ENCODE results near the gene ABHD12. TPM values are rescaled to one million over a fixed set of nuclear protein-coding genes. Genes with fewer than 3 reads are reported as not detected.

Gene ABHD12
- total and polyA plus RNA-seq, 2 donors (not counting 1 experiment from before 2014, with no cell fraction given): 9.6 to 28.3 TPM

GRCh38 chr20:25303292-25304024 is 87.2 kb downstream of the ABHD12 start:
- intact Hi-C loops (cut with micrococcal nuclease): no loop called here
- H3K27me3 Mint-ChIP-seq: no peaks in the 10 kb centered on the region
- DNase-seq (no peak), ATAC-seq (ENCODE audit: low read depth) (no peak)
- ChIA-PET CTCF (no interaction called here), POLR2A (no interaction called here)
- no peaks in the 10 kb centered on the region for H4K20me1 ChIP-seq (ENCODE audit: control insufficient read depth, insufficient read depth, low read length, poor library complexity, severe bottlenecking)
- no peaks in the 10 kb centered on the region for H3K27me3 ChIP-seq (replicated peaks in 1 of 4; ENCODE audit: control extremely low read depth in 1 of 4, control insufficient read depth in 3 of 4, insufficient read depth in 4 of 4, low read length in 3 of 4)
- H3K4me1 ChIP-seq (ENCODE audit: control insufficient read depth in 2 of 2, insufficient read depth in 2 of 2, low read length in 2 of 2): no peaks in the 10 kb centered on the region
- H3K9ac ChIP-seq (ENCODE audit: low read length): no peak overlapping the region
- TF ChIP-seq CTCF (IDR thresholded peaks at IDR 0.05) (no peak), EZH2 (IDR thresholded peaks at IDR 0.05; ENCODE audit: borderline replicate concordance, insufficient read depth, low read depth, low read length, poor library complexity, severe bottlenecking) (no peak)
- H3K9me3 ChIP-seq (ENCODE audit: control extremely low read depth in 1 of 3, control insufficient read depth in 2 of 3, insufficient read depth in 1 of 3, low read length in 2 of 3): no peaks in the 10 kb centered on the region
- no peak overlapping the region for H3K27ac Mint-ChIP-seq
- H3K4me3 Mint-ChIP-seq: no peak overlapping the region
- H2AFZ ChIP-seq (ENCODE audit: insufficient read depth, low read depth, low read length, poor library complexity, severe bottlenecking): no peak overlapping the region
- H3K27ac ChIP-seq (ENCODE audit: low read length in 2 of 2): no peak overlapping the region
- H3K4me3 ChIP-seq (ENCODE audit: control extremely low read depth in 1 of 5, extremely low read depth in 1 of 5, insufficient read depth in 1 of 5, low read depth in 2 of 5, low read length in 4 of 5): no peak overlapping the region
- WGBS (ENCODE audit: insufficient coverage): 99% methylated on average over 10 of the region's 12 CpGs
- H3K36me3 ChIP-seq (replicated peaks in 1 of 2; ENCODE audit: control extremely low read depth in 1 of 2, control insufficient read depth in 1 of 2, extremely low read depth in 1 of 2, insufficient read depth in 2 of 2, low read length in 1 of 2): peaks cover 0 to 6% of the 10 kb centered on the region in 2 experiments
- H3K79me2 ChIP-seq (ENCODE audit: control insufficient read depth, insufficient read depth, low read length): no peaks in the 10 kb centered on the region
- no peak overlapping the region for H3K4me2 ChIP-seq (replicated peaks; ENCODE audit: low read depth, low read length, poor library complexity, severe bottlenecking)
- no peaks in the 10 kb centered on the region for H3K4me1 Mint-ChIP-seq
- no peaks in the 10 kb centered on the region for H3K9me3 Mint-ChIP-seq (ENCODE audit: insufficient read depth)

- H3K4me1 Mint-ChIP-seq: peaks cover 4% of the 10 kb centered on the region
- Histone ChIP-seq H3K4me2 (replicated peaks; ENCODE audit: low read depth, low read length, poor library complexity, severe bottlenecking) (no peak overlapping the region), H3K9me3 (ENCODE audit: control extremely low read depth in 1 of 3, control insufficient read depth in 2 of 3, insufficient read depth in 1 of 3, low read length in 2 of 3) (no peaks in the 10 kb centered on the region), H3K36me3 (replicated peaks in 1 of 2; ENCODE audit: control extremely low read depth in 1 of 2, control insufficient read depth in 1 of 2, extremely low read depth in 1 of 2, insufficient read depth in 2 of 2, low read length in 1 of 2) (peaks cover 0 to 3% of the 10 kb centered on the region in 2 experiments), H3K4me1 (ENCODE audit: control insufficient read depth in 2 of 2, insufficient read depth in 2 of 2, low read length in 2 of 2) (peaks cover 0 to 1% of the 10 kb centered on the region in 2 donors), H3K27me3 (replicated peaks in 1 of 4; ENCODE audit: control extremely low read depth in 1 of 4, control insufficient read depth in 3 of 4, insufficient read depth in 4 of 4, low read length in 3 of 4) (no peaks in the 10 kb centered on the region), H2AFZ (ENCODE audit: insufficient read depth, low read depth, low read length, poor library complexity, severe bottlenecking) (no peak overlapping the region), H3K4me3 (ENCODE audit: control extremely low read depth in 1 of 5, extremely low read depth in 1 of 5, insufficient read depth in 1 of 5, low read depth in 2 of 5, low read length in 4 of 5) (no peak overlapping the region), H3K27ac (ENCODE audit: low read length in 2 of 2) (no peak overlapping the region), H3K79me2 (ENCODE audit: control insufficient read depth, insufficient read depth, low read length) (no peaks in the 10 kb centered on the region), H3K9ac (ENCODE audit: low read length) (no peak overlapping the region), H4K20me1 (ENCODE audit: control insufficient read depth, insufficient read depth, low read length, poor library complexity, severe bottlenecking) (no peaks in the 10 kb centered on the region)
- DNase-seq (no peak), ATAC-seq (ENCODE audit: low read depth) (no peak)
- WGBS (ENCODE audit: insufficient coverage): 100% methylated on average over 6 of the region's 6 CpGs
- intact Hi-C loops (cut with micrococcal nuclease): no loop called here
- TF ChIP-seq EZH2 (IDR thresholded peaks at IDR 0.05; ENCODE audit: borderline replicate concordance, insufficient read depth, low read depth, low read length, poor library complexity, severe bottlenecking): no peak
- no peak for TF ChIP-seq CTCF (IDR thresholded peaks at IDR 0.05)
- ChIA-PET POLR2A (no interaction called here), CTCF (no interaction called here)
- H3K27me3 Mint-ChIP-seq: no peaks in the 10 kb centered on the region
- H3K9me3 Mint-ChIP-seq (ENCODE audit: insufficient read depth): no peaks in the 10 kb centered on the region
- H3K27ac Mint-ChIP-seq: no peak overlapping the region
- no peak overlapping the region for H3K4me3 Mint-ChIP-seq
These were observed 88.0 kb downstream of the ABHD12 start for GRCh38 chr20:25302596-25302995.
